ENCODE measurements around the gene COL25A1.
"Not testable (repeated sequence)": the region's sequence is repeated elsewhere in the genome, so short reads cannot be mapped to it uniquely, and the experiment has no call there.

COL25A1 gene

GRCh38 chr4:108881986-108882385 is 420.5 kb downstream of the COL25A1 start:
- no peak for DNase-seq (ENCODE audit: extremely low read depth in 1 of 2, low read depth in 1 of 2)

- DNase-seq (ENCODE audit: extremely low read depth in 1 of 2, low read depth in 1 of 2), result no peak
Measured at GRCh38 chr4:108881190-108881589, 421.3 kb downstream of the COL25A1 start.

GRCh38 chr4:108878806-108879205 is 423.7 kb downstream of the COL25A1 start:
- DNase-seq (ENCODE audit: extremely low read depth in 1 of 2, low read depth in 1 of 2), result no peak

GRCh38 chr4:108877821-108878220 is 424.6 kb downstream of the COL25A1 start:
- no peak for DNase-seq (ENCODE audit: extremely low read depth in 1 of 2, low read depth in 1 of 2)

GRCh38 chr4:108874806-108875205 is 427.7 kb downstream of the COL25A1 start:
- DNase-seq (ENCODE audit: extremely low read depth in 1 of 2, low read depth in 1 of 2), result no peak

GRCh38 chr4:108869970-108870369 is 432.5 kb downstream of the COL25A1 start:
- not testable (repeated sequence) for DNase-seq (ENCODE audit: extremely low read depth in 1 of 2, low read depth in 1 of 2)

GRCh38 chr4:108868606-108869227 is 433.7 kb downstream of the COL25A1 start:
- no peak for DNase-seq (ENCODE audit: extremely low read depth in 1 of 2, low read depth in 1 of 2)

GRCh38 chr4:108867476-108867875 is 435.0 kb downstream of the COL25A1 start:
- DNase-seq (ENCODE audit: extremely low read depth in 1 of 2, low read depth in 1 of 2), result no peak

- no peak for DNase-seq (ENCODE audit: extremely low read depth in 1 of 2, low read depth in 1 of 2)
Measured at GRCh38 chr4:108861334-108861733, 441.1 kb downstream of the COL25A1 start.

- DNase-seq (ENCODE audit: extremely low read depth in 1 of 2, low read depth in 1 of 2), result no peak
Measured at GRCh38 chr4:108854786-108855185, 447.7 kb downstream of the COL25A1 start.

GRCh38 chr4:108852691-108853090 is 449.8 kb downstream of the COL25A1 start:
- DNase-seq (ENCODE audit: extremely low read depth in 1 of 2, low read depth in 1 of 2), result no peak

GRCh38 chr4:108851366-108851765 is 451.1 kb downstream of the COL25A1 start:
- no peak for DNase-seq (ENCODE audit: extremely low read depth in 1 of 2, low read depth in 1 of 2)

- DNase-seq (ENCODE audit: extremely low read depth in 1 of 2, low read depth in 1 of 2), result no peak
Measured at GRCh38 chr4:108850219-108850649, 452.2 kb downstream of the COL25A1 start.

- no peak for DNase-seq (ENCODE audit: extremely low read depth in 1 of 2, low read depth in 1 of 2)
Measured at GRCh38 chr4:108849611-108850168, 452.8 kb downstream of the COL25A1 start.

GRCh38 chr4:108846568-108846967 is 455.9 kb downstream of the COL25A1 start:
- no peak for DNase-seq (ENCODE audit: extremely low read depth in 1 of 2, low read depth in 1 of 2)

- no peak for DNase-seq (ENCODE audit: extremely low read depth in 1 of 2, low read depth in 1 of 2)
Measured at GRCh38 chr4:108840426-108840975, 462.0 kb downstream of the COL25A1 start.

GRCh38 chr4:108839333-108839732 is 463.1 kb downstream of the COL25A1 start:
- no peak for DNase-seq (ENCODE audit: extremely low read depth in 1 of 2, low read depth in 1 of 2)

- DNase-seq (ENCODE audit: extremely low read depth in 1 of 2, low read depth in 1 of 2), result no peak
Measured at GRCh38 chr4:108838451-108838850, 464.0 kb downstream of the COL25A1 start.

- no peak for DNase-seq (ENCODE audit: extremely low read depth in 1 of 2, low read depth in 1 of 2)
Measured at GRCh38 chr4:108834835-108835384, 467.5 kb downstream of the COL25A1 start.

- DNase-seq (ENCODE audit: extremely low read depth in 1 of 2, low read depth in 1 of 2), result no peak
Measured at GRCh38 chr4:108834166-108834834, 468.2 kb downstream of the COL25A1 start.

- DNase-seq (ENCODE audit: extremely low read depth in 1 of 2, low read depth in 1 of 2), result no peak
Measured at GRCh38 chr4:108833046-108833445, 469.4 kb downstream of the COL25A1 start.

- DNase-seq (ENCODE audit: extremely low read depth in 1 of 2, low read depth in 1 of 2), result no peak
Measured at GRCh38 chr4:108831886-108832285, 470.6 kb downstream of the COL25A1 start.

All from activated CD8-positive, alpha-beta memory T cell treated with anti-CD3 and anti-CD28 coated beads for 1 hour (primary cell).